GM12872 (cell line): ENCODE measurements around the gene GALK1.

Experiments used
- CTCF ChIP-seq: IDR thresholded peaks from 3 replicates; pipeline ENCODE4 v1.5.1; 2011; ENCODE audit warnings: low read depth, mild to moderate bottlenecking, low read length, moderate library complexity; ENCODE audit not compliant: insufficient read depth

Gene GALK1

DNA sequence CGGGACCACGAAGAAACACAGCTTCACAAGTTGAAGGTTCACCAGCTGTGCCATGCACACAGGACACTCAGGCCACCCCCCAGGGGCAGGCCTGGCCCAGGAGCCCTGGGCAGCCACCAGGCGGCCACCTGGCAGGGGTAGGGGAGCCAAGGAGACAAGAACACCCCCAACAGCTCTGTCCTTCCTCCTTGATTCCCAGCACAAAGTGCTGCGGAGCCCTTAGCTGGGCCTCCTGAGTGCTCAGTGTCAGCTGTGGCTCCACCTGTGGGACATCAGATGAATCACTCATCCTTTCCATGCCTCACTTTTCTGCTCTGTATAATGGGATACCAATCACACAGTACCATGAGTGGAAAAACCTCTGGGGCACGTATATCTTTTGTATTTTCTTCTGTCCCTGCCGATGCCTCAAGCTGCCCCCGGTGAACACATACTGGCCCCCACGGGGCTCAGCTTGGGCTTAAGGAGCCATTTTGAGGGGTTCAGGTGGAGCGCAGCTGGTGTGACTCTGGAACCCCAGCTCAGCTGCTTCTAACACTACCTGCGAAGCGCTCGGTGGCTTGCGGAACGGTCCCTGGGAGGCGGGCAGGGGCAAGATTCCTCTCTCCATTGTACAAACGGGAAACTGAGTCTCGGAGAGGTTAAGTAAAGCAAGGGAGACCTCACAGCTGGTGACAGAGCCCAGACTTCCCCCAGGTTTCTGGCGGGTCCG is 12.0 kb downstream of the GALK1 start:
- peak; percentile 62 for TF ChIP-seq CTCF

DNA sequence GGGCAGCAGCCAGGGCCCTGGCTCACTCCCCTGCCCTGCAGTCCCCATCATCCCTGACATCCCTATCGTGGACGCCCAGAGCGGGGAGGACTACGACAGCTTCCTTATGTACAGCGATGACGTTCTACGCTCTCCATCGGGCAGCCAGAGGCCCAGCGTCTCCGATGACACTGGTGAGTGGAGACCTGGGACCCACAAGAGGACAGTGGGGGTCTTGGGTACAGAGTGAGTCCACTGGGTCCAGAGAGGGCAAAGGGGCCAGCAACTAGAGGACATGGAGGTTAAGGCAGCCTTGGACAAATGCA is 12.6 kb downstream of the GALK1 start:
- TF ChIP-seq CTCF = no peak

DNA sequence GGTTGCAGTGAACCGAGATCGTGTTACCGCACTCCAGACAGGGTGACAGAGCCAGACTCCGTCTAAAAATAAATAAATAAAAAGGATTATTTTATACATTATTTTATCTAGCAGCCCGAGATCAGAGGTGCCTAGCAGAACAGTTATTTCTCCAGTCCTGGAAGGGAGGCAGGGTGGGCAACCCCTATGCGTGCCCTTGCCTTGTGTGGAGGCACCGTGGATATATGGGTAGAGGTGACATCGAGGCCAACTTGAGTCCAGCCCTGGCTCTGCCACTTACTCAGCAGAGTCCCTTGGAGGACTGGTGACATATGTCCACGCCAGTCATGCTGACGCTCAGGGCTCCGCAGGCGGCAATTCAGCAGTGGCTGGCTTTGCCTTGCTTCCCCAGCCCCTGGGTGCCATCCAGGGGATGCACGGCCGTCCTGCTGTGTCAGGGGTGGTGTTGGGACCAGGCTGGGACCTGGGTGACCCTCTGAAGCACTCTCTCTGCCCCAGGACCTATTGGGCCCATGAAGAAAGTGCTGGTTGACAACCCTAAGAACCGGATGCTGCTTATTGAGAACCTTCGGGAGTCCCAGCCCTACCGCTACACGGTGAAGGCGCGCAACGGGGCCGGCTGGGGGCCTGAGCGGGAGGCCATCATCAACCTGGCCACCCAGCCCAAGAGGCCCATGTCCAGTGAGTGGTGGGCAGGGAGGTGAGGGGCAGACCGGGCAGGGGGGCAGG is 13.2 kb downstream of the GALK1 start:
- no peak for TF ChIP-seq CTCF

DNA sequence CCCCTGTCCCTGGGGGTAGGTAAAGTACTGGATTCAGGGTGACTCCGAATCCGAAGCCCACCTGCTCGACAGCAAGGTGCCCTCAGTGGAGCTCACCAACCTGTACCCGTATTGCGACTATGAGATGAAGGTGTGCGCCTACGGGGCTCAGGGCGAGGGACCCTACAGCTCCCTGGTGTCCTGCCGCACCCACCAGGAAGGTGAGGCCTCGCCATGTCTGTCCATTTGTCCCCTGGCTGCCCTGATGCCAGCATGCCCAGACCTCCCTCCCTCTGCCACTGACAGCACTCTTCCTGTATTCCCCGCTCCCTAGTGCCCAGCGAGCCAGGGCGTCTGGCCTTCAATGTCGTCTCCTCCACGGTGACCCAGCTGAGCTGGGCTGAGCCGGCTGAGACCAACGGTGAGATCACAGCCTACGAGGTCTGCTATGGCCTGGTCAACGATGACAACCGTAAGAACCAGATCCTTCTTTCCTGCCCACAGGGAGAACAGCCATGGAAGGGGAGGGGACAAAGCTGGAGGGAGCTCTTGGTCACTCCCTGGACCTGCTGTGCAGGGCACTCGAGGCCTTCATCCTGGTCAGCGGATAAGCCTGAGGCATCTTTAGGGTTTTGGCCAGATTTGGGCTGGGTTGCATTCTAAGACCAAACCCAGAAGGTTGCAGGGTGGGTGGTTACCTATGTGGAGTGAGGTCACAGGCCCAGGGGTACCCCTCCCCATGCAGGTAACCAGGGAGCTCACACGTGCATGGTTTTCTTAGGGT is 14.2 kb downstream of the GALK1 start:
- TF ChIP-seq CTCF = 0 out of 3 replicates have a peak, but pooled peaks have one; percentile 5

DNA sequence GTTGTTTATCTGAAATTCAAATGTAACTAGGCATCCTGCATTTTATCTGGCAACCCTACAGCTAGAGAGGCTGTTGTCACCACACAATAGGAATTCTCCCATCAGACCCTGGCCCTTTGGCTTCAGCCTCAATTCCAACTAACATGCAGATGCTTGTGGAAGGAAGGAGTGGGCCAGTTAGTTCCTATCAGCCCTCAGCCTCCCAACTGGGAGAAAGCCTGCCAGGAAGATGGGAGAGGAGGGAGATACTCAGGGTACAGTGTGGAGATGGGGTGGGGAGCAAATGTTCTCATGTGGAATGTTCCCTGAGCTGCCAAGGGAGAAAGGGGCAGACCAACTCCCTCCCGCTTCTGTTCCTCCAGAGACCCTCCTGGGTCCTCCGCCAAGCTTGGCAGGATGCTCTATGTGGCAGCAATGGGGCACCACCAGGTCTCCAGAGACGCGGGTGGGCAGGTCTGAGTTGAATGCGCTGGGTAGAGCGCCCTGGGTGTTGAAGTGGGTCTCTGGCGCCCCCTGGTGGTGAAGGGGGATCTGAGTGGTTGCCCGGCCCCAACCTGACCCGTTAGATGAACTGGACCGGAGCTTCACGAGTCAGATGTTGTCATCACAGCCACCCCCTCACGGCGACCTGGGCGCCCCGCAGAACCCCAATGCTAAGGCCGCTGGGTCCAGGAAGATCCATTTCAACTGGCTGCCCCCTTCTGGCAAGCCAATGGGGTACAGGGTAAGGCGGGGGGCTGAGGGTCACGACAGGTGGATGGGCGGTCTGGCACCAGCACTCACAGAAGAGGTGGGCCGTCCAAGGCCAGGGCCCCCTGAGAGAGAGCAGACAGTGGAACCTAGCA is 15.2 kb downstream of the GALK1 start:
- peak; percentile 94 for TF ChIP-seq CTCF

- no peak for TF ChIP-seq CTCF
These were observed 16.3 kb downstream of the GALK1 start for GRCh38 chr17:75748706-75749105.
